Omental fat pad (tissue), 4 donors: ENCODE results near the gene PHKA2. TPM values are rescaled to one million over a fixed set of nuclear protein-coding genes. Genes with fewer than 3 reads are reported as not detected.

ENCODE experiments used
- ATAC-seq: fragments of 150-250 bp; one replicate; pipeline ENCODE4 v1.9.1; 2016; ENCODE audit warnings: mild to moderate bottlenecking, moderate library complexity; ENCODE audit not compliant: low FRiP score
- DNase-seq: peaks from one replicate; pipeline ENCODE4 v3.0.0-alpha.2; 2019; ENCODE audit warnings: low spot score
- CTCF ChIP-seq, 3 donors: fragments of 450-650 bp; IDR thresholded peaks; one replicate each; pipeline ENCODE4 v1.5.1; 2016 to 2017; ENCODE audit warnings: antibody characterized with exemption in 3 of 3, mild to moderate bottlenecking in 3 of 3, moderate library complexity in 2 of 3
- total RNA-seq, 4 donors: library from RNA; depleted of rRNA; stranded (reverse); fragments of >200 nt; gene quantifications; one replicate each; pipeline ENCODE4 v1.1.0, GENCODE V29; 2016

PHKA2 gene
- total RNA-seq, 4 donors from 2014 or later = 18.4 to 30.6 (median 19.9) TPM

GRCh38 chrX:18873836-18874235 is 110.1 kb downstream of the PHKA2 start:
- no peak for TF ChIP-seq CTCF (IDR thresholded peaks at IDR 0.05)
- no peak for ATAC-seq
- no peak for DNase-seq

- TF ChIP-seq CTCF (IDR thresholded peaks at IDR 0.05) = no peak
- DNase-seq = no peak
- no peak for ATAC-seq
Measured at GRCh38 chrX:18873189-18873791, 110.6 kb downstream of the PHKA2 start.

- TF ChIP-seq CTCF (IDR thresholded peaks at IDR 0.05) = no peak
- no peak for DNase-seq
- no peak for ATAC-seq
Measured at GRCh38 chrX:18872621-18873020, 111.3 kb downstream of the PHKA2 start.

- DNase-seq (no peak), ATAC-seq (no peak)
- TF ChIP-seq CTCF (IDR thresholded peaks at IDR 0.05) = no peak
Measured at GRCh38 chrX:18871970-18872369, 111.9 kb downstream of the PHKA2 start.

- TF ChIP-seq CTCF (IDR thresholded peaks at IDR 0.05) = no peak
- no peak for ATAC-seq
- no peak for DNase-seq
Measured at GRCh38 chrX:18871161-18871890, 112.6 kb downstream of the PHKA2 start.

- TF ChIP-seq CTCF (IDR thresholded peaks at IDR 0.05) = no peak
- DNase-seq (no peak), ATAC-seq (no peak)
Measured at GRCh38 chrX:18864390-18864920, 119.5 kb downstream of the PHKA2 start.

- DNase-seq (no peak), ATAC-seq (no peak)
- TF ChIP-seq CTCF (IDR thresholded peaks at IDR 0.05) = no peak
Measured at GRCh38 chrX:18861511-18861910, 122.4 kb downstream of the PHKA2 start.
